Activated gamma-delta T cell (primary cell): Measurements from ENCODE around the gene MOV10L1.

Source experiments
- DNase-seq: peaks from one replicate; lab custom pipeline; 2025; lab: John Stamatoyannopoulos, UW
- total RNA-seq, 2 donors: gene quantifications; one replicate each; lab custom pipeline; 2026; lab: John Stamatoyannopoulos, UW

The MOV10L1 gene
- total RNA-seq = 0.05 to 0.35 reads per million in 2 donors

- no peak for DNase-seq
These were observed at the start of gene MOV10L1 for GRCh38 chr22:50089682-50090411. MOV10L1 (plus strand) TSS chr22:50090006; CDS start chr22:50090089, 83 bp downstream.

GRCh38 chr22:50040717-50041116, 49.1 kb upstream of the MOV10L1 start:
- no peak for DNase-seq

- DNase-seq = no peak
These were observed 48.3 kb upstream of the MOV10L1 start for GRCh38 chr22:50041361-50042065.

- no peak for DNase-seq
These were observed 45.2 kb upstream of the MOV10L1 start for GRCh38 chr22:50044485-50045118.

- DNase-seq = no peak
These were observed 44.4 kb upstream of the MOV10L1 start for GRCh38 chr22:50045211-50046018.

- no peak for DNase-seq
These were observed 43.8 kb upstream of the MOV10L1 start for GRCh38 chr22:50046019-50046415.

GRCh38 chr22:50046481-50047245, 43.1 kb upstream of the MOV10L1 start:
- DNase-seq = no peak

- no peak for DNase-seq
These were observed 42.5 kb upstream of the MOV10L1 start for GRCh38 chr22:50047346-50047745.

GRCh38 chr22:50048061-50048765, 41.6 kb upstream of the MOV10L1 start:
- DNase-seq = no peak

GRCh38 chr22:50048836-50049235, 41.0 kb upstream of the MOV10L1 start:
- no peak for DNase-seq

GRCh38 chr22:50049299-50050195, 40.3 kb upstream of the MOV10L1 start:
- no peak for DNase-seq

GRCh38 chr22:50051930-50052329, 37.9 kb upstream of the MOV10L1 start:
- DNase-seq = no peak

- no peak for DNase-seq
These were observed 35.9 kb upstream of the MOV10L1 start for GRCh38 chr22:50053861-50054260.

- no peak for DNase-seq
These were observed 33.4 kb upstream of the MOV10L1 start for GRCh38 chr22:50056214-50056972.

- DNase-seq = no peak
These were observed 32.3 kb upstream of the MOV10L1 start for GRCh38 chr22:50057278-50058060.

- DNase-seq = no peak
These were observed 31.5 kb upstream of the MOV10L1 start, which contains the start of gene TTLL8 for GRCh38 chr22:50058061-50058905. TTLL8 (minus strand) TSS chr22:50058298.
